Erythroblast (primary cell): ENCODE data around the gene NDST1.

ENCODE experiments used
- DNase-seq, 2 experiments: peaks; one replicate each; lab custom pipeline; 2025; lab: John Stamatoyannopoulos, UW
- GATA1 ChIP-seq: IDR thresholded peaks from 2 replicates; pipeline ENCODE4 v1.6.1; 2011; ENCODE audit warnings: low read depth, mild to moderate bottlenecking, control low read depth, low read length, moderate library complexity
- POLR2A ChIP-seq: IDR thresholded peaks from 2 replicates; pipeline ENCODE4 v1.6.1; 2011; ENCODE audit warnings: mild to moderate bottlenecking, low read length

The NDST1 gene

DNA sequence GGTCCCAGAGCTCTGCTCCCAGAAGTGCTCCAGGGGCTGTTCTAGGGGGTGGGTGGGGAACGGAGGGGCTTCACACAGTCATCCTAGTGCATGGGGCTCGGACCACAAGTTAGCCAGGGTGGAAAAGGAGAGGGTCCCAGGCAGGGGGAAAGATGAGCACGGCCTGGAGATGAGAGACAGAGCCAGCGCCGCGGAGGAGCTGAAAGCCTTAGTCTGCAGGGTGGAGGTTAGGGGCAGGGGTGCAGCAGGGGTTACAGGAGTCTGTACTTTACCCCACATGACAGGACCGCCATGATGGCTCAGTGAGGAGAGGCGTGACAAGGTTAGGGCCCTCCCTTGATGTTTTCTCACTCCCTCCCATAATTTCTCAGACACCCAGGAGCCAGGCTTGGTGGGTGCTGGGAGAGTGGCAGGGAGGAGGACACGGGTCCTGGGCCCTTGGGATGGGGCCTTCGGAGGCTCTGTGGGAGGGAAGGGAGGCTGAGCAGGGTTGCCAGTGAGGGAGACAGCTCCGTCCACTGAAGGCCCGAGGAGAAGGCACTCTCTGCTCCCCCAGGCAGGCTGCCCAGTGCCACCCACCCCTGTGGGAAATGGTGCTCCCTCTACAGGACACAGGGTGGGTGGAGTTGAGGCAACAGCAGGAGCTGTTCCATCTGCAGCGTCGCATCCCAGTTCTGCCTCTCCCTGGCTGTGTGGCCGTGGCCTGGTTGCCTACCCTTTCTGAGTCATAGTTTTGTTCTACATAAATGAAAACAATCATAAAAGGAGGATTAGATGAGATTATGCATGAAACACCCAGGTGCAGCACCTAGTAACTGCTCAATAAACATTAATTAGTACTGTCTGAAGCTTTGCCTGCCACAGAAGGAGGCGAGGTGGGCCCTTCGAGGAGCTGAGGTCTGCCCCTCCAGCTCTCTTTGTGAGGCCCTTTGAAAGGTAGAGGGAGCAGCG, 66.2 kb downstream of the NDST1 start:
- no peak for DNase-seq
- TF ChIP-seq POLR2A = no peak
- TF ChIP-seq GATA1 = no peak

DNA sequence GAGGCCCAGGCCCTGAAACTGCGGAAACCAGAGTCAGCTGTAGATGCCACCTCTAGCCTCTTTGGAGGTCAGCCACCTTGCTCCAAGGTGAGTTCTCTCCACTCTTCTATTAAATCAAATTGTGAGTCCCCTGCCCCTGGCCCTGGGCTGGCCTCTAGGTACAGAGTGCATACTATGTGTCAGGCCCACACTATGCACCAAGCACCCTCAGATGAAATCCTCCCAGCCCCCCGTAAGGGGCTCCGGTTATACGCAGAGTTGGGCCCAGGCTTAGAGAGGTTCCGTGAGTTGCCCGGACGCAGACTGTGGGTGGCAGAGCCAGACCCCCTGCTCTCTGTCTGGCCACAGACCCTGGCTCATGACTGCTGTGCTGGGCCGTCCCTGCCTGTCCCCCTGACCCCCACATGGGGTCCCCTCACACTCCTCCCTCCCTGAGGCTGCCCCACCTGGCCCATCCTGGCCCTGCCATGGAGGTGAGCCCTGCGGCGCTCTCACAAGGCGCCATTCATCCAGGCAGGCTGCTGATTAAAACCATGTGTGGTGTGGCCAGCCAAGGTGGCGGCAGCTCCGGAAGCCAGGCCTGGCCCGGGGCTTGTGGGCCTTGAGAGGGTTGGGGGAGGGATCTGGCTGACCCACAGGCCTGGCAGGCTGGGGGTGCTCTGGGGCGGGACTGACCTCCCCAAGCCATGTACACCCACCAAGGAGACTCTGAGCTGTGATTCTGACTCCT, 67.1 kb downstream of the NDST1 start:
- TF ChIP-seq POLR2A (no peak), GATA1 (no peak)
- DNase-seq = no peak

DNA sequence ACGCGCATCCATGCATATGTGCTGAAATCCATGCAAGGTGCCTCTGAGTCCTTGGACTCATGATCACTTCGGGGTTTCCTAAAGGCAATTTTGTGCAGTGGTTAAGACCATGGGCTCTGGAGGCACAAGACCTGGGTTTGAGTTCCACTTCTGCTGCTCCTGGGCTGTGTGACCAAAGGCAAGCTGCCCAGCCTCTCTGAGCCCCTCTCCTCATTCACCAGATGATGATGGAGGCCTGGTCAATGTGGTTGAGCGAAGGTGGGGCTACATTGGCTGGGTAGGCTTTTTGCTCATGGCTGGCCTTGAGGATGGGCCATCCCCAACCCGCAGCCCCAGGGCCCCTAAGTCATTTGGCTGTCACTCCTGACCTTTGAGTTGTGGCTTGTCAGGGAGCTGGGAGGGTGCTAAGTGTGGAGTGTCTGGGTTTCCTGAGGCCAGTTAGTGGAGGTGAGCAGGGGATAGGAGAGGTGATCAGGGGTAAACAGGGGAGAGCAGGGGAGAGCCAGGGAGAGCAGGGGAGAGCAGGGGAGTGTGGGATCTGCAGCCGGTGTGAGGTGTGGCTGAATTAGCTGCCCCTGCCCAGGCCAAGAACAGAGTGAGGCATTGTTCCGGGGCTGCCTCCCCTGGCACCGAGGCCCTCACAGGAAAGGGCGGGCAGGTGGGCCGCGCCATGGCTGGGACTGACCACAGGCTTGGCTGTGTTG, 68.0 kb downstream of the NDST1 start:
- no peak for DNase-seq
- TF ChIP-seq GATA1 = no peak
- no peak for TF ChIP-seq POLR2A

DNA sequence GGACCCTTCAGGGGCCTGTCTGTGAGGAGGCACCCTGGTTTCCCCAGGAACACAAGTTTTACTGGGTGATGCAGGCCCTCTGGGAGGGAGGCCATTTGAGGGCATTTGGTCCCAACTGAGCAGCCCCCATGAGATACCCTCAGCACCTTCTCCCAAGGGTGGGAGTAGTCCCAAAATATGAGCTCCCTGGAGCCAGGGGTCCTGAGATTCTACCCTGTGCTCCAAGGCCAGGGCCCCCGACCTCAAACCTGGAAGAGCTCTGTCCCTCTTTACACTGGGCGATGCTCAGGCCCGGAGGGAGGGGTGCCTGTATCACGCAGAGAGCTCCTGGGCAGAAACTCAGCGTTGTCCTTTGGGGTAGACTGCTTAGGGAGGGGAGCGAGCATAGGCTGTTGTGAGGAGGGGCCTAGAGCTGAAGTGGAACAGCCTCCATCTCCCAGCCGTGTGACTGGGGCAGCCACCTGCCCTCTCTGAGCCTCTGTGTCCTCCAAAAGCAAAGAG, 68.6 kb downstream of the NDST1 start:
- TF ChIP-seq GATA1 = no peak
- no peak for TF ChIP-seq POLR2A
- no peak for DNase-seq

DNA sequence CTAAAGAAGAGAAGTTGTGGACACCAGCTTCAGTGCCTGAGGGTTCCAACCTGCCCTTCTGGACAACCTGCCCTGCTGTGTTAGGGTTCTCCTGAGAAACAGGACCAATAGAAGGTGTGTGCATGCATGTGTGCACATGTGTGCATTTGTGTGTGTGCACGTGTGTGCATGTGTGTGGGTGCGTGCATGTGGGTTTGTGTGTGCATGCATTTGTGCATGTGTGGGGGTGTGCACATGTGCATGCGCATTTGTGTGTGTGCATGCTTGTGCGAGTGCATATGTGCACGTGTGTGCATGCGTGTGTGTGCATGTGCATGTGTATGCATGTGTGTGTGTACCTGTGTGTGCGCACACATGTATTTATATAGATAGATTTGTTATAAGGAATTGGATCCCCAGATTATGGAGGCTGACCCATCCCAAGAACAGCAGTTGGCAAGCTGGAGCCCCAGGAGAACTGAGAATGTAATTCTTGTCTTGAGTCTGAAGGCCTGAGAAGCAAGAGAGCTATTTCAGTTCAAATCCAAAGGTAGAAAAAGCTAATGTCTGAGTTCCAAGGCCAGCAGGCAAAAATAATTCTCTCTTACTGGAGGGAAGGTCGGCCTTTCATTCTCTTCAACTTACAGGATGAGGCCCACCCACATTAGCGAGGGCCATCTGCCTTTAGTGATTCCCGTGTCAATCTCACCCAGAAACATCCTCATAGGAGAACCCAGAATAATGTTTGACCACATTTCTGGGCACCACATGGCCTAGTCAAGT, 69.6 kb downstream of the NDST1 start:
- TF ChIP-seq GATA1 (no peak), POLR2A (no peak)
- no peak for DNase-seq

DNA sequence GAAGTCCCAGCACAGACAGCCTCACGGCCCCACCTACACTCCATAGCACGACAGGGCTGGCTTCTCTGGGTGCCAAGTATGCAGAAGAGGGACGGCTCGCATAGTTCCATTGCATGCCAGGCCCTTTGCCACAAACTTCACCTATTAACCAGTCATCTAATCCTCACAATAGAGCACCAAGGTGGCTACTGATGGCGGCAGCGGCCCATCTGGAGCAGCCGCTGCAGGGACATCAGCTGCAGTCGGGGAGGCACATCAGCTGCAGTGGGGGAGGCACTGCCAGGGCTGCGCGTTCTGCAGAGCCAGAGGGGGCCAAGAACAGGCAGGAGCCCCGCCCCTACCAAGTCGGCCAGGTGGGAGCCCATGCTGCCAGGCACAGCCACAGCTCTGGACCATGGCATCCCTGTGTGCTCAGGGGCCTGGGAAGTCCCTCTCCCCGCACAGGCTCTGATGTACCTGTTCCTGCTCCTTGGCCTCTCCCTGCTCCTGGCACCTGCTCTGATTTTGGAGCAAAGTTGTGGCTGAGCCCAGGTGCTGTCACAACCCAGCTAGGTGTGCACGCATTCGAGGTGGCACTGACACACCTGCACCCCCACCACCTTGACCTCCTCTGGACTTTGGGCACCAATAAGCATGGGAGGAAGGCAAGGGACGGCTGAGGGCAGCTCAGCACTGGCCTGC, 71.0 kb downstream of the NDST1 start:
- TF ChIP-seq GATA1 (no peak), POLR2A (no peak)
- no peak for DNase-seq

DNA sequence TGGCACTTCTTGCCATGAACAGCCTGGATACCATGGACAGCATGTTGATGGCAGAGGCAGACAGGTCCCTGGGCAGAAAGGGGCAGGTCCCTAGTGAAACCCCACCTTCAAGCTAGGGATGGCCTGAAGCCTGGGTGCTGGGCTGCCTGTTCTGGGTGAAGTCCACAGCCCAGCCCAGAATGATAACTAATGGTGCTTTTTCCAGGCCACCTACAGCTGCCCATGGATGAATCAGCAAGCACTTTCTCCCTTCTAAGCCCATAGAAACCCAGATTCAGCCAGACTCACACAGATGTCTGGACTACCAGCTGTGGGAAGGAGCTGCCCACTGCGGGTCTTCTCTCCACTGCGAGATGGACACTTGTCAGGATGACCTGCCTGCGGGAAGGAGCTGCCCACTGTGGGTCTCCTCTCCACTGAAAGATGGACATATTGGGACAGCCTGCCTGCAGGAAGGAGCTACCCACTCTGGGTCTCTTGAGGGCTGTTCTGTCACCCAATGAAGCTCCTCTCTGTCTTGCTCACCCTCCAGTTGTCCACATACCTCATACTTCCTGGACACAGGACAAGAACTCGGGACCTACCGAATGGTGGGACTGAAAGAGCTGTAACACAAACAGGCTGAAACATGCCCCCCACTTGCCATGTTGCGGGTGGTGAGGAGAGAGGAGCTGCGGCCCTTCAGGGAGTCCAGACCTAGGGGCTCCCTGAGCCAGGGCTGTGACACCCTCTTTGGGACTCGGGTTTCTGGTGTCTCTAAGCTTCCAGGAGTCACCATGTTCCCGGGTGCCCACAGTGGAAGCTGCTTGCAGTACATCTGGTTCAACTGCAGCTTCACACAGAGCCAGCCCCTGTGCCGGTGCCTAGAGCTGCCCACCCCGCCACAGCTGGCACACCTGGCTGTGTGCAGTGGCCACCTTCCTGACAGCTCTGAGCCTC, 71.8 kb downstream of the NDST1 start:
- no peak for TF ChIP-seq POLR2A
- TF ChIP-seq GATA1 = no peak
- DNase-seq = no peak

DNA sequence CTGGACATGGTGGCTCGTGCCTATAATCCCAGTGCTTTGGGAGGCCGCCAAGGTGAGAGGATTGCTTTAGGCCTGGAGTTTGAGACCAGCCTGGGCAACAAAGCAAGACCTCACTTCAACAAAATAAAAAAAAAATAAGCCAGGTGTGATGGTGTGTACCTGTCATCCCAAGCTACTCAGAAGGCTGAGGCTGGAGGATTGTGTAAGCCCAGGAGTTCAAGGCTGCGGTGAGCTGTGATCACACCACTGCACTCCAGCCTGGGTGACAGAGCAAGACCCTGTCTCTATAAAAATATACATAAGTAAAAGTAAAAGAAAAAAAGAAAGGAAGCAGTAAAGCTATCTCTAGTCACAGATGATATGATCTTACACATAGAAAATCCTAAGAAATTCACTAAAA, 73.0 kb downstream of the NDST1 start:
- TF ChIP-seq GATA1 (no peak), POLR2A (no peak)
- no peak for DNase-seq

DNA sequence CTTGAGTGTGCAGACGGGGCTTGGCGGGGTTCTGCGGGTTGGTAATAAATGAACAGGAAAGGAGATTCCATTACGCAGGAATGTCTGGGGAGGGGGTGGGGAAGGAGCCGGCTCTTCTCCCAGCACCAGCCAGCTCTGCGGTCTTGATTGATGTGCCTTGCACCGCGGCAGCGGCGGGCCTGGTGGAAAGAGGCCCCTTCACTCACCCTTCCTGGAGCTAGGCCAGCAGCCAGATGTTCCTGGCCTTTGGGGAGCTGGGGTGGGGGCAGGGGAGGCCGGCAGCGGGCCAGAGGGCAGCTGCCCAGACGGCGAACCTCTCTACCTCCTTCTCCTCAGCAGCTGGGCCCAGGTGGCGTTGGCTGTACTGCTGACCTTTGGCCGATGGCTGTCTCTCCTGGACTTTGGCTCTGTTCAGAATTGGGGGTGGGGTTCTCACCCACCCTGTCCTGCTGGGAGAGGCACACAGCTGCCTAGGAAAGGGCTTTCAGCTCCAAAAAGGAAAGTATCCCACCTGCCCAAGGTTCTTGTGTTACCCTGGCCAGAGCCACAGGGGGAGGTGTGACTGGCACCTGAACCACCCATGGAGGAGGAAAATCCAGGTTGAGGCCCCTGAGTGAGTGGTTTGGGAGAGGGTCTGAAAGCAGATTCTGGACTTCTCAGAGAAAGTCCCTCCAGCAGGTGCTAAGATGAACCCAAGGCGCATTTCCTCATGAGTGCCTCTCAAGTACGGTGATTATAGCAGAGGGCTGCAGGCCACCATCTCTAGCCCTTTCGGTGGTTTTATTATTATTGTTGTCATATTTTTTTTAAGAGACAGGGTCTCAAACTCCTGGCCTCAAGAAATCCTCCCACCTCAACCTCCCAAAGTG, 74.5 kb downstream of the NDST1 start:
- TF ChIP-seq POLR2A (no peak), GATA1 (no peak)
- DNase-seq = no peak

DNA sequence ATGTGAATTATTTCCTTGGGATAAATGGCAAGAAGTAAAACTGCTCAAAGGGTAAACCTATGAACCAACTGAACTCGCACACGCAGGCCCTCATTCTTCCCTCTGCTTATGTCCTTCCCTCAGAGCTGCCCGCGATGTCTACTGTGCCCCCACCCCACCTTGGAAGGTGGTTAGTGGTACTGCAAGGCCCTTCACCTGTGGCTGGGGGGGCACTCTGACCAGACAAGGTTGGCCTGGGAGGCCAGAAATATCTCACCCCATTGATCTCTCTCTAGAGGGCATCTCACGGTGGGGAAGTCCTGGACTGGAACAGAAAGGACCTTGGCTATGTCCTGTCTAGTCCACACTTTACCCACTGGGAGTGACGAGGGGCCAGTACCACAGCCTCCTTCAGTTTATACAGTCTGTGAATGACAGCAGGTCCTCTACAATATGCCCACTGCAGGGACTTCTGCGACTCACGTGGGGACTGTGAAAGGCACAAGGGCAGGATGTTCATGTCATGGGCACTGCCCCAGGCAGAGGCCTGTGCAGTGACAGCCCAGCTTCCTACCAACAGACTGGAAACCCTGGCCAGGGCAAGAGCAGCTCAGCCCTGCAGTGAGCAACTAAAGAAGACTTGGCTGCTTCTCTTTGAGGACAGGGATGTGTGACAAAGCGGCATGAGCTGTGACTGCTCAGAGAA, 75.8 kb downstream of the NDST1 start:
- TF ChIP-seq POLR2A = no peak
- TF ChIP-seq GATA1 = no peak
- DNase-seq = no peak
